Measurements from ENCODE around the gene MRTFB.

MRTFB gene

DNA sequence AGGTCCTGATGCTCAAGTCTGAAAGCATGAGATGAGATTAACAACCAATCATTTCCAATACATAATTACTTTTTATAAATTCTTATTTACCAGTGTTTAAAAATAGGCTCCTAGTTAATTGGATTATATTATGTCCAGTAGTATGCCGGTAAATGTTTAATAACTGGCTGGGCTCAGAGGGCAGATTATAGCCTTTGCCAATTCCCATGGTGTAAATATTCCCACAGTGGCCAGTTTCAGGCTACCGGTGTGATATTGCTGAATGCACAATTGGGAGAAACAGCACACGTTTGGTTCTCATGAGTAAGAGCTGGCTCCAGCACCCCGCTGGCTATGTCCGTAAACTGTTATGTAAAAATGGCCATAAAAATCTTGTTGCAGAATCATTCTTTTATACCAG lies 167.6 kb downstream of the MRTFB start:
- DNase-seq (ENCODE audit: low spot score) = no peak

DNA sequence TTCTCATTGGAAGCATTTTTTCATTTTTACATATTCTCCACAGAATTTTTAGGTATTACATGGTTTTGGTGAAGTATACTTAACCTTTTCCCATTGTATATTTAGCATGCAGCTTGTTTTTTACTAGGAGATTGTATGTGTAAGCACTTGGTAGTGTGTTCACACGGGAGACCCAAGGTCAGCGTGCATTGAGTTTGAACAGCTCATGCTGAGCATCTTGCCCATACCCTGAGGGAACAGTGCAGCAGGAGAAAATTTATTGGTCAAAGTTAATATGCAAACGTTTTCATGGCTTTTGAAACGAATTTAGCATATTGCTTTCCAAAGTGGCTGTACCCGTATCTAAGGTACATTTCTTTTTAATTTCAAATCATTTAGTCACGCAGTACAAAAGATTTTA lies 168.7 kb downstream of the MRTFB start:
- DNase-seq (ENCODE audit: low spot score) = no peak

DNA sequence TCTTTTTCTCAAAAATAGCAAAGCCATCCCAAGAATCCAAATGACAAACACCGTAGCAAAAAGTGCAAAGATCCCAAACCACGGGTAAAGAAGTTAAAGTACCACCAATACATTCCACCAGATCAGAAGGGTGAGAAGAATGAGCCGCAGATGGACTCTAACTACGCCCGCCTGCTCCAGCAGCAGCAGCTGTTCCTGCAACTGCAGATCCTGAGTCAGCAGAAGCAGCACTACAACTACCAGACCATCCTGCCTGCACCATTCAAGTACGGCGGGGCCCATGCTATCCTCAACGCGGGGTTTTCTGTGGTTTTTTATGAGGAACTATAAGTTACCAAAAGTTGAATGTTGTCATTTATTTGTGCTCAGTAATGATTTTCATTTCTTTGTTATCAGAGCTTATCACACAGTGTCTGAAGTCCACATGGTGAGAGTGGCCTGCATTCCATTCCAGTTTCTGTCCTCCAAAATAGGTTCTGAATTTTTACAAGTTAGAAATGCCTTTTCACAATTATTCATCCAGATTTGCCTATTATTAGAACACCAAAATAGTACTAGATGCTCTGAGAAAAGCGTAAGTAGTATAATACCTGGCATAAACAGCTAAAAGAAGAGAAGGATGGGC lies 169.2 kb downstream of the MRTFB start:
- DNase-seq (ENCODE audit: low spot score) = no peak

DNA sequence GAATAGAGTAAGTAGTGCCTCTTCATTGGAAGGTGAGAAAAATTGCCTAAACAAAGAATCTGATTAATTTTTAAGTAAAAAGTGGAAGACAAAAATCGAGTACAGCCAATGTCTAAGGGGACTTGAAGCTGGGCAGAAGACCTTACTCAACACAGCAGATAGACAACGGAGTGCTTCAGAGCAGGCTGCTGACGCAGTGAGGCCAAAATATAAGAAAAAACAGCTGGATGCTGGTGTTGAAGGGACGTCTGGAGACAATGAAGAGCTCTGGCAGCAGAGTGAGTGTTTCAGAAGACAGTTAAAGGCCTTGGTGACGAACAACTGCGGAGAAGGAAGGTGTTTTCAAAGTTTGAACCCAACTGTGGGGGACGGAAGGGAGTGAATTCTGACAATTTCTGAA lies 169.8 kb downstream of the MRTFB start:
- no peak for DNase-seq (ENCODE audit: low spot score)

DNA sequence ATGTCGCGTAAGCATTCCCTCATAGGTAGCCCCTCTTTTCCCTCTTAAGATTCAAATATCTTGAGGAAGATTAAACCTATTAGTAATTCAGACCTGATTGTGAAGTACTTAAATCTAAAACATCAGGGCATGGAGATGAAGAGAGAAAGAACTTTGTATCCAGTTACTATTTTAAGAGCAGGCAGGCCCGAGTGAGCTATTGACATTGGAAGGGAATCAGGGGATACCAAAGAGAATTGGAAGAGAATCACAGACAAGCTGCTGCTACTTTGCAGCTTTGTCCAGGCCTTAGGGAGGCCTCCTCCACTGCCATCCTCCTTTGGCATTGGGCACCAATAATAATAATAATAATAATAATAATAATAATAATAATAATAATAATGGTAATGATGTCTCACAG lies 170.5 kb downstream of the MRTFB start:
- no peak for DNase-seq (ENCODE audit: low spot score)

DNA sequence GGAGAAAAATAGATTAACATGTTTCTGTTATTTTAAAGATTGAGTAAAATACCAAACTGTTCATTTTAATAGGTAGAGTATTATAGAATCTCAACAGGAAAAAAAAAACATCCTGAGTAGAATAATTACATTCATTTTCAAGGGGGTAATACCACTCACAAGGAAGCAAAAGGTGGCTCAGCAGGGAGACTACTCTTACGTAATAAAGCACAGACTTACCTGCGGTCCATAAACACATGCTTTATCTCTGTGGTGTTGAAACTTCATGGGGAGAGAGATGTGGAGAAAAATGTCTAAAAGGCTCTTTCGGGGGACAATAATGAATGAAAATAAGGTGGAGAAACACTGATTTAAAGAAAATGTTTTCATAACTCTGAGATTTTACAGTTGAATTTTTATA lies 171.7 kb downstream of the MRTFB start:
- DNase-seq (ENCODE audit: low spot score) = no peak

DNA sequence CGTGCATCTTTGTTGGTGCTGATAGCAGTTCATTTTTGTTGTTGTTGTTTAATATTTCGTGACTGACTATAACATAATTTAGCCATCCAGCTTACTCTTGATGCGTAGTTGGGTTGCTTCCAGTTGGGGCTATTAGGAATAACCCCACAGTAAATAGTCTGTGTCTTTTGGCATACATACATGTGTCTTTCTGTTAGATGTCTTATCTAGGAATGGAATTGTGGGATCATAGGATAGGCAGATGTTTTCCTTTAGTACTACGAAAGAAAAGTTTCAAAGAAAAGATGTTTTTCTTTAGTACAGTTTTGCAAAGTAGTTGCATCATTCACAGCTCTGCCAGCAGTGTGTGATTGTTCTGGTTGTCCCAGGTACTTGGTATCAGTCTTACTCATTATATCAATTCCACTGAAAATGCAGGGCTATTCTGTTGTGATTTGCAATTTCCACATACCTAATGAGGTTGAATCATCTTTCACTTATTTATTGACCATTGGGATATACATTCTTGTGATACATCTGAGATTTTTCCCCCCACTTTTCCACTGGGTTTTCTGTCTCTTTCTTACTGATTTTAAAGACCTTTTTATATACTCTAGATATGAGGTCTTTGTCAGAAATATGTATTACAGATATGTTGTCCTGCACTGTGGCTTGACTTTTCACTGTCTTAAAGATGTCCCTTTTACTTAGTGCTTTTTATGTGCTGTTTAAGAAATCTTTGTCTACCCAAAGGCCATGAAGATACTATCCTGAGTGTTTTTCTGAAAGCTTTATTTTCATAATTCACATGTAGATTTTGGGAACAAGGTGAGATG lies 173.3 kb downstream of the MRTFB start:
- no peak for DNase-seq (ENCODE audit: low spot score)

DNA sequence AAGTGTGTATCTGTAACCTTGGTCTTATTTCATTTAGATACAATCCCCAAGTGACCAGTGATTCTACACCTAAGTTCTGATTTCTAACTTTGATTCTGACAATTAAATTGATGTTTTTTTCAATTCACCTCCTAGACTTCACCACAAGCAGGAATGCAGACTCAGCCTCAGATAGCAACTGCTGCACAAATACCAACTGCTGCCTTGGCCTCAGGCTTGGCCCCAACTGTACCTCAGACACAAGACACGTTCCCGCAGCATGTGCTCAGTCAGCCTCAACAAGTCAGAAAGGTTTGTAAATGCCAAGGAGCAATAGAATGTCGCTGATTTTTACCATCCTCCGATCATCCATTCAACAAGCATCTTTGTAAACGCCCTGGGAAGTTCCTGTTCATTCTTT lies 177.7 kb downstream of the MRTFB start:
- DNase-seq (ENCODE audit: low spot score) = no peak

DNA sequence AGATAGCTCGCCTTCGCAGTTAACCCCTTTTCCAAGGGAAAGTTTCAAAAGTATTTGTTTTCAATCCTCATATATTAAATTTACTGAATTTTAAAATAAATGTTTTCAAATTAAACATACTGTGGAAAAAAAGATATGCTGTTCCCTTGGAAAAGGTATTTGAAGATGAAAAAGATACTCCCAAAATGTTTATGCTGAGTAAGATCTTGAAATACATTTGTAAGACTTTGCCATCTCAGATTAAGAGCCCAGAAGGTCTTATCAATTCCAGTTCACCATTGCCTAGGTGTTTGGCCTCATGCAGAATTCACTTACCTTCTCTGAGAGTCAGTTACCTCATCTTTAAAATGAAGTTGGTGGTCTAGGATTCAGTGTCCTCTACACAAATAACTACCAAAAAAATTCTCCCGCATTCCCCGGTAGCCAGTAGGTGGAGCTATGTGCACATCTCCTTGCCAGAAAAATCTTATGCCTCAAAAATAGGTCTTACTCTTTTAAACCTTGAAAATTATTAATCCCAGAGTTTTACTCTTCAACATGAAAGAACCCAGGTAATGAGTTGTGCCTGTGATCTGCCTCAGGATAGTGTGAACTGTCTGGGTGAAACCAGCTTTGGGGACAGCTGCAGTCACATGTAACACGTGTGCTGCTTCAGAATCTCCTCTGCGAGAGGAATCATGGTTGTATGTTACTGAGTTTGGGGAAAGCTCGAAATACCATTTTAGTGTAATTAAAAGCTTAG lies 178.3 kb downstream of the MRTFB start:
- no peak for DNase-seq (ENCODE audit: low spot score)

DNA sequence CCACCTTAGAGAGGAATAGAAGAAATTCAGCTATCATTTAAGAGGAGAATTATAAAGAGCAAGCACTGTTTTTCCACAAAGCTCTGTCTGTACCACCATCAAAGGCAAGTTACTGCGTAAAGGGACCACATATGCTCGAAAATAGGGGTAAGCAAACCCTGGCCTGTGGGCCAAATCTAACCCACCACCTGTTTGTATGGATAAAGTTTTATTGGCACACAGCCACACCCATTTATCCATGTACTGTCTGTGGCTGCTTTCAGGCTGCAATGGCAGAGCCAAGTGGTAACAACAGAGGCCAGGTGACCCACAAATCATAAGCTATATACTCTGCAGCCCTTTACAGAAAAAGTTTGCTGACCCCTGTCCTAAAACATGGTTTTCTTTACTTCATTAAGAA lies 180.3 kb downstream of the MRTFB start:
- no peak for DNase-seq (ENCODE audit: low spot score)

DNA sequence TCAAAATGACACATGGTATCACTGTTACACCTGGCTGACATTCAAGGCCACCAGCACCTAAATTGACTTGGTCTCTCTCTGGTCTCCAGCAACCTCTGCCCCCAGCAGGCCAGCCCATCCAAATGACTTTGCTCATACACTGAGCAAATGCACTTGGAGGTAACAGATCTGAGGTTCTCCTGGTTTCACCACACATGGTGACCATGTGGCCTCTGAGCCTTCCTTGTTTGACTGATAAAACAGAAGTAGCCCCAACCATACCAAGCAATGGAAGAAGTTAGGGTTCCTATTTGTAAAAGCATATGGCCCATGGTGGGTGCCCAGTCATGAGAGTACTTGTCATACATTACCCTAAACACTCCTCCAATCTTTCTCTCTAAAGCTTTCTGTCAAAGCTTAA lies 181.7 kb downstream of the MRTFB start:
- no peak for DNase-seq (ENCODE audit: low spot score)

DNA sequence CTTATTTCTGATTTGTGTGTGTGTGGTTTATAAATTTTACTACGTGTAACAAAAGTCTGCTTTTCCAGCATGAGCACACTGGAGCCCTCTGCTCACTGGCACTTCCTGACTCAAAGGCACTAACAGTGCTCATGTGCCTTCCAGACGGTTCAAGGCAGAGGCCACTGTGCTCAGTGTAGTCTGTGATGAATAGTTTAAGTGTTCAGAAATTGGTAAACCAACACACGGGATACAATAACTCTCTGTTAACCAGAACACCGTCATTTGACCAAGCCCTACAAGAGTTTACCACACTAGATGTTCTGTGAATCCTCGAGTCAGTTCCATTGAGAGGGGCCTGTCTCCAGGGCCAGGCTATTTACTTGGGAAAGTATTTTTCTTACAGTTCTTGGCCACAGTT lies 191.9 kb downstream of the MRTFB start:
- DNase-seq (ENCODE audit: low spot score) = no peak

DNA sequence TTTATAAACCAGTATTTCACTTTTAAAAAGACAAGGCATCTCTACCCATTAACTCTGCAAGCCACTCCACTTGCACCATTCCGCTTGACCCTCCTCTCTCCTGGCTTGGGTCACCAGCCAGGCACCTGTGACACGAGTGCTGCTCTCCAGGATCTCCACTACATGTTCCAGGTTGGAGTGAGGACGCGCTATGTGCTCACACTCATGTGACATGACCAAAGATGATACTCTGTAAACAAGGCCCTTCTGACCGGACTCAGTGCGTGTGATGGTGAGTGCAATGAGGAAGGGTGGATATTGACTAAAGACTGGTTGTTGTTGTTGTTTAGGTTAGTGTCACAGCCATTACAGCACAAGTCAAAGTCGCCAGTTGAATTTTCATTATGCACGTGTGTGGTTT lies 192.7 kb downstream of the MRTFB start:
- no peak for DNase-seq (ENCODE audit: low spot score)

DNA sequence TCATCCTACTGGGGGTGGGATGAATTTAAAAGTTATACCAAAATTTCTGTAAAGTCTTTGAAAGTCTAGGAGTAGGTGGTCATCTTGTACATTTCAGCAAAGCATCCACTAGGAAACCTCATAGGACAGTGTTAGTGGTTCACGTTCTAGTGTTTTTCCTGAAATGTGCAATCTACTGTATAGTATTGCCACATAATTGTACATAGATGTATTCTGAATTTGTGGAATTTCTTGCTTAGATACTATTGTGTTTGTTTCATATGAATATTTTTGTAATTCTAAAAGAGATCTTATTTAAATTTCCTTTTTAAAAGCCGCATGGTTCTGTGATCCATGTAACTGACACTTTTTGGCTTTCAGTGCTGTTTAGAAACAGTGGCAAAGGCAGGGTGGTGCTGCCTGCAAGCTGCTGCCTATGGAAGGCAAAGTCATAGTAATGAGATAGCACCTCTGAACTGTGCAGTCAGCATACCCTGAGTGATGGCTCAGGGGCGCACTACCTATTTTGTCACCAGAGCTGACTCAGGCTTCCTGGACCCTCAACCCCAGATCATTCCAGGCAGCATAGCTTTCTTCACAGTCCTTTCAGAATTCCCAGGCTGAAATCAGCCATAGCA lies 193.3 kb downstream of the MRTFB start:
- no peak for DNase-seq (ENCODE audit: low spot score)

DNA sequence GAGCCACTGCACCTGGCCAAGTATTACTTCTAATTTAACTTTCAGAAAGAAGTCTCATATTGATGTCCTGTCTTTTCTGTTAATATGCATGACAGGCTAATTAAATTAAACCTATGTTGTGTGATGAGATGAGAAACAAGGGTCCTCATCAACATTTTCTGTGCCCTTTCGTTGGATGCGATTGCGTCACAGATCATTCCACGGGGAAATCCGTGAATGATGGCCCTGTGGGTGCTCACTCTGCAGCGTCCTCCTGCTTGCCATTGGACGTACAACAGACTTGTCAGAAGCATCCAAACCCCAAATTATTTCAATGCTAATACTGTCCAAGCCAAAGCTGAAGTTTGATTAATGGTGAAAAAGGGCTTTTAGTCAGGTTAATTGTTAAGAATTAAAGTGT lies 197.0 kb downstream of the MRTFB start:
- no peak for DNase-seq (ENCODE audit: low spot score)

DNA sequence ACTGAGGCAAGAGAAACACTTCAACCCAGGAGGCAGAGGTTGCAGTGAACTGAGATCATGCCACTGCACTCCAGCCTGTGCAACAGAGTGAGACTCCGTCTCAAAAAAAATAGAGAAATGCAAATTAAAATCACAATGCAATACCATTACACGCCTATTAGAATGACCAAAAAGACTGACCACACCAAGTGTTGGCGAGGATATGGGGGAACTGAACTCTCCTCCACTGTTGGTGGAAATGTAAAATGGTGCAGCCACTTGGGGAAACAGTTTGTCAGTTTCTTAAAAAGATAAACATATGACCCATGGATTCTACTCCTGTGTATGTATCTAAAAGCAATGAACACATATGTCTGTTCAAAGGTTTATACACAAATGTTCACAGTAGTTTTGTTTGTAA lies 204.8 kb downstream of the MRTFB start:
- no peak for DNase-seq (ENCODE audit: low spot score)

DNA sequence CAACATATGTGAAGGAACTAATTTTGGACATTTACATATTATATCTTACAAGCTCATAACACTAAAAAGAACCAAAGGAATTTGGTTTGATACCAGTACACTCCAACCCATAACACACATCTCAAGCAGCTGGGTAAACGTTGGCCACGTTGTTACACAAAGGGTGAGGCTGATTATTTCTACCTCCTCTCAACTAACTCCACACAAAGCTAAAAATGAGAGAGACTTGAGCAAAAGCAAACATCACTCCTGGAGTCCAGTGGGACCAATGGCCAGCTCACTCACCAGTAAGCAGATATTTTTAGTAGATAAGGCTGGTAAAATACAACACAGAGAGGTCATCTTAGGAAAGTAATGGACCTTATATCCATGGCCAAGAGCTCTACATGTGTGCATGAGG lies 207.6 kb downstream of the MRTFB start:
- DNase-seq (ENCODE audit: low spot score) = no peak

DNA sequence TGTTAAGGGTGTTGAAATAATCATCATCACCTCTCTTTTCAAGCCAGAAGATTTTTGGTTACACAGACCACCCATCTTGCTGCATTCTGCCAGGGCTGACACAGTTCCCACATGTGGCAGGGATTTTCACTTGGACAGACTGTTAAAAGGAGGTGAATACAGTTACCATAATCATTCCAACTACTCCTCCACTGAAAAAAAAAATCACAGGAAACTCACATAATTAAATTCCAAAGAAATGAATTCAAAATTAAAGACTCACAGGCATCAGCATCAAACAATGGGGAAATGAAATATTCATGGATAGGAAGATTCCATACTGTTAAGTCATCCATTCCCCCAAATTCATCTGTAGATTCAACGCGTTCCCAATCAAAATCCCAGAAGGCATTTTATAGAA lies 209.4 kb downstream of the MRTFB start:
- DNase-seq (ENCODE audit: low spot score) = no peak

DNA sequence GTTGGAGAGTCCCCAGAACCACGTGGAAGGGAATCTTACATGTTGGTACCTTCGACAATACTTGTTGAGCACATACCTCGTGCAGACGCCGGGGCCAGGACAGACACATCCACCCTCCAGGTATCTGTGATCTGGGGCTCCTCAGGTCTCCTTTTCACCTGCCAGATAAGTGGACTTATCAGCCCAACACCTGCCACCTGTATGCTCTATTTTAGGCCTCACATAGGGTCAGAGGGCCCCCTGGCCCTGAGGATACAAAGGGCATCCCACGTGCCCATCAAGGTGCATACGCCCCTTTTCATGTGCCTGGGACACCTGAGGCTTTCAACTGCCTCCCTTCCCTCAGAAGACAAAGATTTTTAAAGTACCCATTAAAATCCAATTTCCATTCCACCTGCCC lies 212.7 kb downstream of the MRTFB start:
- no peak for DNase-seq (ENCODE audit: low spot score)

DNA sequence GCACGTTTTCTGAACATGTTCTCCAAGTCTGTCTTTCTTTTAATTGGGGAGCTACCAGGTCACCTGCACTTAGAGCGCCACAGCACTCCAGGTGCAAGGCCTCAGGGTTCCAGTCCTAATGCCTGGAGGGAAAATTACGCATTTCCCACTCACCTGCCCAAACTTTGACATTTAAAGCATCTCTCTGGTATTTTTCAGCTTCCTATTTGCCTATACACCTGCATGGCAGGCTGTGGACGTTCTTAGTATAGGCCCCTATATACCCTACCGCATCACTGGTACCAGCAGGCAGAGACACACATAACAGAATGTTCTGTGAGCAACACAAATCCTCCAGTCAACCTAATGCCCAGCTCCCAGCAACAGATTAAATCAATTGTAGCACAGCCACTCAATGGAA lies 213.3 kb downstream of the MRTFB start:
- DNase-seq (ENCODE audit: low spot score) = no peak

DNA sequence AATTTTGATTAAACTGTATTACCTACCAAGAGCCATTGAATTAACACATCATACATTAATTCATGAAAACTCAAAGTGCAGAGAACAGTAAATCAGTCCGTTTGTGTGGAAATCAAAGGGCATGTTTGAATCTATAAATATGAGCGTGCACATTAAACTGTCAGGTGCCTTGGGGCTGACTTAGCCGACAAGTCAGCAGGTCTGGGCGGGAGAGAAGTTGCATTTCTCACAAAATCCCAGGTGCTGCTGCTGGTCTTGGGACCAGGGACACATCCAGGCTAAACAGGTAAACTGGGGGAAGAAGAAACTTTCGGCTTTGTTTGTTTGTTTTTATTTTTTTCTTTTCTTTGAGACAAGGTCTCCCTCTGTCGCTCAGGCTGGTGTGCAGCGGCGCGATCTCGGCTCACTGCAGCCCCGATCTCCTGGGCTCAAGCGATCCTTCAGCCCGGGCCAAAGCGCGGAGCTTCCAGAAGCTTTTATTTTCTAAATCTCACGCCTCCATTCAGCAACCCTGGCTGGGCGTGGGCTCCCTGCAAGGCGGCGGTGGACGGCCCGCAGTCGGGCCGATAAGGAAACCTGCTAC lies 213.9 kb downstream of the MRTFB start:
- no peak for DNase-seq (ENCODE audit: low spot score)
